GM18951 (cell line): ENCODE measurements around the gene ADAMTS8.

Experiments used
- POLR2A ChIP-seq: IDR thresholded peaks from 4 replicates; pipeline ENCODE4 v1.6.1; 2011; ENCODE audit warnings: mild to moderate bottlenecking; ENCODE audit not compliant: insufficient read length, insufficient read depth; ENCODE audit errors: extremely low read depth
- in situ Hi-C: fragments of 300-500 bp; cut with MboI; formaldehyde crosslinking; loops from one replicate; pipeline ENCODE4 v1.12.0; 2022; ENCODE audit warnings: low sequenced_read_pairs, mixed read lengths, inconsistent platforms; ENCODE audit not compliant: unreplicated experiment

Gene ADAMTS8

DNA sequence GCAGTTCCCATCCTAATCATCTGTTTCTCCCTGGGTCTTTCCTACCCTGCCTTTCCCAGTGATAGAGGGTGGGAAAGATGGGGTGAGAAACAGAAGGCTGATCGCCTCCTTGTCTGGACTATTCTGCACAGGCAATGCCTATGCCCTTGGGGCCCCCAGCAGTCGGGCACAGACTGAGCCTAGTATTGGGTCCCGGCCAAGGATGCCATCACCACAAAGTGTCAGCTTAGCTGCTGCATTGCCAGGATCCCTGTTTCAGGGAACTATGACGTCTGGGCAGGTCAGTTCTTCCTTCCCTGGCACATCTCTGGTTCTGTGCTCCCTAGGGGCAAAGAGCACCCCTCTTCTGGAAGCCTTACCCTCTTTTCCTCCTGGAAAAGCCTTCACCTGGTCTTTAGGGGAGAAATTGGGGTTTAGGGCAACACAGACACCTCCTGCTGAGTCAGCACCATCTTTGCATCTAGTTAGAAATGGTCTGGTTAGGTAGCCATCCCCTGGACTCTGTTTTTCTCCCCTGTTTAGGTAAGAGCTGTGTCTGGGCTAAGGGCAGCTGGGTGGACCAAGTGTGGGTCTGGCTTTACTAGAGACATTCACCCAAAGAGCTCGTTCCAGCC, 2.1 kb downstream of the ADAMTS8 start:
- in situ Hi-C loops, result no loop called here
- TF ChIP-seq POLR2A, result no peak

- in situ Hi-C loops, result no loop called here
Measured at GRCh38 chr11:130425156-130425555, 3.3 kb downstream of the ADAMTS8 start.

GRCh38 chr11:130424613-130425140, 3.7 kb downstream of the ADAMTS8 start:
- no peak for TF ChIP-seq POLR2A
- in situ Hi-C loops, result no loop called here

More at GRCh38 chr11:130425156-130425555, 3.3 kb downstream of the ADAMTS8 start:
- TF ChIP-seq POLR2A, result no peak

DNA sequence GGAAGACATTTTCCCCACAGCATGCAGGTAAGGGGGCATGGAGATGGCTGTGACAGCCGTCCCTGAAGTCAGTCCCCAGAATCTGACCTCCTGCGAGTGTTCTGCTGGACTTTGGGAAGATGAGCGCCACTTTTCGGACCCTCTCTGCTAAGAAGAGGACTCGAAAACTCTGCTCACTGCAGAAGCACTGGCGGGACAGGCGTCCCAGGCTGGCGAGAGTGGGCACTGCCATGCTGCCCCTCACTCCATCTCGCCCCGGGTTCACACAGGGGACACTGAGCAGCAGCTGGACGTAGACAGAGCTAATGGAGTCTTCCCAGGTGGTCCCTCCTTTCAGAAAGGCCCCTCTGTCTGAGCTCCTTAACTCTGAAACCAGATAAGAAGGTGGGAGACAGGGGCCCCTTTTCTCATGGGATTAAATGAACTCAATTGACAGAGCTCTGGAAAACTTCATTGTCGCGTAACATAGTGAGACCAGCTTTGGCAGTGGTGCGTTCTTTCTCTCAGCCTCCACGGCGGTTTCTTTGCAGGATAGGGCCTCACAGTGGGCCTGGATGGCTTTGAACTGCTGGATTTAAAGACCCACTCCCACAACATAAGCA, 4.8 kb downstream of the ADAMTS8 start:
- in situ Hi-C loops, result no loop called here
- TF ChIP-seq POLR2A, result no peak

DNA sequence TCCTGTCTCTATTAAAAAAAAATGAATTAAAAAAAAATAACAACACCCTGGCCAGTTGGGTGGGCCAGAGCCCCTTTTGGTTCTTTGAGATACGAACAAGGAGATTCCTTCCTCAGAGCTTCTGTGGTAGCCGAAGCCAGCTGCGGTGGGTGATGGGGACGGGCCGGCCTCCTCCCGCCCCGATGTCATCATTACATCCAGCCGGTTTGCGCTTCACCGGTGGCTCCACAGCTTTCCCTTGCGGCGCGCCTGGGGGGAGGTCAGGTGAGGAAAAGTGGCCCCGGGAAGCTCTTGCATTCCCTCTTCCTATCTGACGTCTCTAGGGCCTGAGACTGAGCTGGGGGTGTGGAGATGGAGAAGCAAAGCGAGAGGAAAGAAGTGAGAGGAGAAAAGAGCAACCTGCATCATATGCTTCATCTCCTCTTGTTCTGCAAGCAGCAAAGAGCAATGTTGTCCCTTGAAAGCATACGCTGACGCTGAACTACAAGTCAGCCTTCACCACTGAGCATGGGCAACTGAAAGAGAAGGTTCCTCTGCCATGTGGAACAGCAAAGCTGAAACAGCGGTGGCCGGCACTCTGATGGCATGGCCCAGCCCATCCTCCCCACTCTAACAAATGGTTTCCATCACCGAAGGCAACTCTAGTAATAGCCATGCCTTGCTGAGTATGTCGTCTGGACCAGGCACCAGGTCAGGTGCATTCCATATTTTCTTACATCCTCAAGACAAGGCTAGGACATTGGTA, 6.0 kb downstream of the ADAMTS8 start:
- in situ Hi-C loops, result no loop called here
- no peak for TF ChIP-seq POLR2A

DNA sequence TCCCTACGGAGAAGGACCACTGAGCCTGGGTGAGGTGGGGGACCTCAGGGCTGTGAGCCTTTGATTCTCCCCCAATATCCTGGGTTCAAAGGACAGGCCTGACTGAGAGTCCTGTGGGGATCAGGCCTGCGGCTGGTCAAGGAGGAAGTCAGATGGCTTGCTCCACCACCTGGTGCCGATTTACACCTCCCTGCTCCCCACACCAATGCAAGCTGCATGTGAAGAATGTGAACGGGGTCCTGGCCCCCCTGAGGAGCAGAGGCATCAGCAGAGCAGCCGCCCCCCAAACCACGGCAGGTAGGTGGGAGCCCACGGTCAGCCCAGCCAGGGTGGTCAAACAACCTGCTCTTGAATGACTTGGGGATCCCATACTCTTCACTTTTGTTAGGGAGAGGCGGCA, 6.7 kb downstream of the ADAMTS8 start:
- TF ChIP-seq POLR2A, result no peak
- in situ Hi-C loops, result no loop called here

DNA sequence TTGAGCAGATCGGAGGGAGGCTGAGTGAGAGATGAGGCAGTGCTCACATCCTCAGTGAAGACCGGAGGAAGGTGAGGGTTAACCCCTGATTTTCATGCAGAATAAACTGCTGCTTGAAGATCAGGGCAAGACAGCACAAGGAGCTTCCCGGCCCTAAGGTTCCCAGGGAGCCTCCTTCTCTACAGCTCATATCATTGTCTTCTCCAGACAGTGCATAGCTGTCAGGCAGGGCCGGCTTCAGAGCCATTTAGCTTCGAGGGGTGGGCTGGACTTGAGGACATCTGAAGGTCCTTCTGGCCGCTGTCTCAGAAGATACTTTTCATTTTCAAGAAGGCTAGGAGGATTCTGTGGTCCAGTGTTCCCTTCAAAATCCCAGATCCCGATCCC, 7.2 kb downstream of the ADAMTS8 start:
- in situ Hi-C loops, result no loop called here
- no peak for TF ChIP-seq POLR2A

GRCh38 chr11:130420478-130421198, 7.8 kb downstream of the ADAMTS8 start:
- no peak for TF ChIP-seq POLR2A
- in situ Hi-C loops, result no loop called here

- in situ Hi-C loops, result no loop called here
- no peak for TF ChIP-seq POLR2A
Measured at GRCh38 chr11:130418756-130419155, 9.7 kb downstream of the ADAMTS8 start.

- in situ Hi-C loops, result no loop called here
- no peak for TF ChIP-seq POLR2A
Measured at GRCh38 chr11:130418210-130418609, 10.2 kb downstream of the ADAMTS8 start.

GRCh38 chr11:130416906-130417305, 11.5 kb downstream of the ADAMTS8 start:
- TF ChIP-seq POLR2A, result no peak
- in situ Hi-C loops, result no loop called here

- TF ChIP-seq POLR2A, result no peak
- in situ Hi-C loops, result no loop called here
Measured at GRCh38 chr11:130416530-130416882, 11.9 kb downstream of the ADAMTS8 start.
